NCI-H2029 (cell line): Measurements from ENCODE around the gene DAB2IP.
"Not testable (repeated sequence)": the region's sequence is repeated elsewhere in the genome, so short reads cannot be mapped to it uniquely, and the experiment has no call there.

ENCODE experiments used
- DNase-seq: peaks from one replicate; lab custom pipeline; 2025; lab: John Stamatoyannopoulos, UW

DAB2IP gene

GRCh38 chr9:121626012-121626411, 25.4 kb upstream of the DAB2IP start:
- DNase-seq: no peak

- no peak for DNase-seq
Measured at GRCh38 chr9:121627427-121627826, 24.0 kb upstream of the DAB2IP start.

- no peak for DNase-seq
Measured at GRCh38 chr9:121628401-121628800, 23.0 kb upstream of the DAB2IP start.

- DNase-seq: no peak
Measured at GRCh38 chr9:121631115-121631514, 20.3 kb upstream of the DAB2IP start.

DNA sequence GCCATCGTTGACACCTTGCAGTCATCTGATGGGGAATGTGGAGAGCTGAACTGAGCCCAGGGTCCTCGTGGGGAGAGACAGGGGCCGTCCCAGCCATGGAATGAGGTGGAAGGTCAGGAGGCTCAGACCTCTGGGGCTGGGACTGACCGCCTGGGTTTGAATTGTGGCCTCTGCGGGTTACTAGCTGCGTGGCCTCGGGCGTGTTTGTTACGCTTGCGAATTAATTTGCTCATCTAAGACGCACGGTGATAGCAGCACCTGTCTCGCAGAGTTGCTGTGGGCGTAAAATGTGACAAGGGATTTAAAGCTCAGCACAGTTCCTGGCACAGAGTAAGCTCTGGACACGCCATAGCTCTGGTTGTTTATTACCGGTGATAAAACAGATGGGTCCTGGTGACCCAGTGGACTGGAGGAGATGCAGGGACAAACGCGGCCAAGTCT, 19.4 kb upstream of the DAB2IP start:
- no peak for DNase-seq

DNA sequence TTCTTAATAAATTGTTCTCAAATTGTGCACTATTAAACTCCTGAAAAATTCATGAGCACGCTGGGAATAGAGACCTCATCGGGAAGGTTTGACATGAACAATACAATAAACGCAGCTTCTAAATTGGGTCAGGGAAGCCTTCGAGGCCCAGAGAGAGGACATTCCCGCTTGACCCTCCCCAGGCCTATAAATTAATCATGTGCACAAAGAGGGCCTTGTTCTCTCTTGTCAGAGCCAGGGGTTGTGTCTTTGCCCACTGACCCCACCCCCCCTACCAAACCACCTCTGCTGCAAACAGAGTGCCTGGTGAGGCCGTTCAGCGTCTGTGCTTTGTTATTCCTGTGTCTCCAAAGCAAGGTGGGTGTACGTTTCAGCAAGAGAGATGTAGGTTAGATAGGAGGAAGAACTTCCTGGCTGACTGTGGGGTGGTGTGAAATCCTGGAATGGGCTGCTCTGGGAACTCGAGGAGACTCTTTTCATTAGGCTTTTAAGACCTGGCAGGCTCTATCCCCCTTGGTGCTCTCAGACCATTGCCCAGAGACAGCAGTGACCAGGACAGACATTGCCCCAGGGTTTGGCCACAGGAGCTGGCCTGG, 18.2 kb upstream of the DAB2IP start:
- no peak for DNase-seq

DNA sequence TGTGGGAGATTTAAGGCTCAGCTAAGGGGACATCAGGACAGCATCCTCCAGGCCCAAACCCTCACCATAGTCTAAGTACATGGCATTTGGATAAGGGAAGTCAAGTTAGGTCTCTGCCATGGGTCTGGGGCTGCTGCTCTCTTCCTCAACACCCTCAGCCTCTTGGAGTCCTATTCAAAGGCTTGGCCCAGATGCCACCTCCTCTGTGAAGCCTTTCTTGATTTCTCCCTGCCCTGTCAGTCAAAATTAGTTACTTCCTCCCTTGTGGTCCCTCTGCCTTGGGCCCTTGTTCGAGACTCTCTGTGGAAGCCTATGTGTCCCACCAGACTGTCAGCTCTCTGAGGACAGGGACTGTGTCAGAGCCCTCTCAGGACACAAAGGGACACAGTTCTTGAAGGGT, 17.7 kb upstream of the DAB2IP start:
- DNase-seq: no peak

GRCh38 chr9:121634329-121635261, 16.8 kb upstream of the DAB2IP start:
- no peak for DNase-seq

DNA sequence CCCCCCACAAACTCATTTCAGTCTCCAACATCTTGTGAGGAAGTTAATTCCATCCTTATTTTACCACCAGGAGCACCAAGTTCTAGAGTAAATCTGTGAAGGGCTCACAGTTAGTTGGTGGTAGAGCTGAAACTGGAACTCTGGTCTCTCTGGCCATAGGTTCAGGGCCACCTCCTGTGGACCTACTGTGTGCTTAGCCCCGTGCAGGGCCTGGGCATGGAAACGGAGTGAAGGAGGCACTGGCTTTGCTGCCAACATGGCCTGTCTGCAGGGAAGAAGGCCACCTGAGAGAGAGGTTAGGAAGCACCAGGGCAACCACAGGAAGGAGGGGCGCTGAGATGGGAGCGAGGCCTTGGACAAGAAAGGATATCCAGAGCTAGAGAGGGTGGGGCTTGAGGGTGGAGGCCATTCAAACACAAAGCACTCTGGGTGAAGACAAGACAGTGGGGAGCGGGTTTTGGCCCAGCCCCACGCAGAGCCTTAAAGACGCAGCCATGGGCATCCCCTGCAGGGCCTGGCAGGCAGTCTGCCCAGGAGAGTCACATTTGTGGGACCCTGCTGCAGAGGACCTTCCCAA, 16.0 kb upstream of the DAB2IP start:
- DNase-seq: no peak

DNA sequence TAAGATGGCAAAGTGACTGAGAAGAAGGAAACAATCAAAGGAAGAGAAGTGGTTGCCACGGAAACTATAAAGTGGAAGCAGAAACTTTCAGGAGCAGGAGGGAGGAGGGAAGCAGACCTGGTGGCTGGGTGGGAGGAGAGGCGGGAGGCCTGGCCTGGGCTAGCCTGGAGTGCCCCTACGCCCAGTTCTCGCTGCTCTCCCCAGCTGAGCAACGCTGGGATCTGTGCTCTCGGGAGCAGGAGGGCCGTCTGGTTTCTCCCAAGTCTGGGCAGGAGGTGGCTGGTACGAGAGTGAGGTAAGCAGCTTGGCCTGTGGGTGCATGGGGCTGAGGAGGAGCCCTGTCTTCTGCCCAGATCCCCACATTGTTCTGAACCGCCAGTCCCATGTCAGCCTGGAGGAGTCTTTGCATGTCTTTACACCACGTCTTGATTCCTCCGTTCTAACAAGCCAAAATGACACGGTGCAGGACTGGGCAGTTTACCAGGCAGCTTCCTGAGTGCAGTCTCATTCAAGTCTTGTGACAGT, 15.0 kb upstream of the DAB2IP start:
- DNase-seq: no peak

GRCh38 chr9:121636978-121637712, 14.3 kb upstream of the DAB2IP start:
- DNase-seq: no peak

- no peak for DNase-seq
Measured at GRCh38 chr9:121637713-121638220, 13.7 kb upstream of the DAB2IP start.

GRCh38 chr9:121638399-121638798, 13.0 kb upstream of the DAB2IP start:
- no peak for DNase-seq

DNA sequence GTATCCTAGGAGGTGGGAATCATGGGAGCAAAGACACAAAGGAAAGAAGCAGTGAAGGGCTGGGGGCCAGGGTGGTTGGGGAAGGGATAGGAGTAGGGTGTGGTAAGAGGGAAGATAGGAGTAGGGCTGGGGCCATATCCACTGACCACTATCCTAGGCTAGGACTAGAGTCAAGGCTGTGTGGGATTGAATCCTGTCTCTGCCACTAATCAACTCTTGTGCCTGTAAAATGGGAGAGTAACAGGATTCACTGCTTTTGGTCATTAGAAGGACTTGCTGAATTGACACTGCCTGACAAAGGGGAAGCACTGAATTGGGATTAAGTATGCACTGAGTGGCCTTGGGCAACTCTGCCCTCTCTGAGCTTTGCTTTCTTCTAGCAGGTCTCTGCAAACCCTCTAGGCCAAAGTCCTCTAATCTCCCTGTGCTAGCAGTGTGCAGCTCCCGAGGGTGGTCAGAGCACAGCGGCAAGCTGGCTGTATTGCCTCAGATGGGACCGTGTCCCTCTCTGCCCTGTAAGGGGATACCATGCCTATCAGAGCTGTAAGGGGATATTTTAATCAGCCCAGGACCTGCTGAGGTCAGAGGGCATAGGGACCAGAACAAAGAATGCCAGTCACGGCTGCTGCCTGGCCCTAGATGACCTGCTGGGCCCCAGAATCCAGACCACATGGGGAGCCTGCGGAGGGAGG, 12.4 kb upstream of the DAB2IP start:
- DNase-seq: no peak

- DNase-seq: no peak
Measured at GRCh38 chr9:121639619-121640018, 11.8 kb upstream of the DAB2IP start.

DNA sequence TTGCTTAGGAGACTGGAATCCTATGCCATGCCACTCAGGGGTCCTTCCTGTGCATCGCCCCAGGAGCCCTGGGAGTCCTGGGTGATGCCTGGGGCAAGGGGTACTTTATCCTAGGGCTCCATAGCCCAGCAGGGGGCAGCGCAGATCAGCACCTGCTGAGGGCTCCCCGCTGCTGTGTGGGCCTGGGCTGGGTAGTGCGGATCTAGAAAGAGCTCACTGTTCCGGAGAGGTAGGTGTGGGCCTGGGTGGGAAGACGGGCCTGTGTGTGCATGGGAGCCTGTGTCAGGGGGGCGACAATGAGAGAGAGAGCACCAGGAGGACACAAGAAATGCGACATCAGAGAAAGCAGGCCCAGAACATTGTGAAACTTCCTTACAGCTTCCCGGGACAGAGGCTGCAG, 11.4 kb upstream of the DAB2IP start:
- DNase-seq: no peak

DNA sequence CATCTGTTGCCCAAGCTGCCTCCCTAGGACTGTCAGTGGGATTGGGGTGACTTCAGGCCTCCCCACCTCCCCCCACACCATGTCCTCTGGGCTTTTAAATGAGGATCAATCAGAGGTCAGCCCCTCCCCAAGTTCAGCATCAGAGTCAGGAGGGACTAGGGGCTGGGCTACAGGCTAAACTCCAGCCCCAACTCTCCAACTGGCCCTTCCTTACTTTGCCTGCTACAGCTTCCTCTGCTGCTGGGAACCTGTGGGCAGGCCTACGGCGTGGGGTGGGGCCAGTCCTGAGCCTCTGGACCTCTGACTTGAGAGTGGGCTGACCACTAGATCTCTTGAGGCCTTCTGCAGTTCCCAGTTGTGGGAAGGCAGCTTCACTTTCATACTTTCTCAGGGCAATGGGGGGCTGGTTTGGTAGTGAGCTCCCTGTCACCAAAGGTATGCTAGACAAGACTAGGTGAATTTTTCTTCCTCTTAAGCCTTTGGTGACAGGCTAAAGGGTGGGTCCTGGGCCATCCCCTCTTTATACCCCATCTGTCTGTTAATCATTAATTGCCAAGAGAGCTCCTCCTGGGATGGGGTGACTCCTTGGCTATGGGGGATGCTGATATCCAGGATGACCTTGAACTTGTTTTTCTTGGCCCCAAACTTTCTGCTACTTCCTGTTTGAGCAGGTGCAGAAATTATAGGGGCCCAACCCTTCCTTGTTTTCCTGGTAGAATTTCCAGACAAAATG, 10.8 kb upstream of the DAB2IP start:
- no peak for DNase-seq

DNA sequence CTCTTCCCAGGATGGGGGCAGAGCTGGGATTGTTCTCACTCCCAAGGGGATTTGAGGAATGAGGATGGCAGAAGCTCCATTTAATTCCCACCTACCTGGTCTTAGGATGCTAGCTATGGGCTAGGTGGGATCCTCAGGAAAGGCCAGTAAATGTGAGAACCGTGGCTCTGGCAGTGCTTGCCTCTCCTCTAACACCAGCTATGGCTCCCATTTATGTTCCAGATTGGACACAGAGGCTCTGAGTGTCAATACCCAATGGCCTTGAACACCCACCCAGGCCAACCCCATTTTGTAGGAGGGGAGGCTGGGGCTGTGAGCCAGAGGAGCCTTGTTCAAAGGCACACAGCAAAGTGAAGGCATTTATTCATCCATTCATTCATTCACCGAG, 10.2 kb upstream of the DAB2IP start:
- DNase-seq: no peak

DNA sequence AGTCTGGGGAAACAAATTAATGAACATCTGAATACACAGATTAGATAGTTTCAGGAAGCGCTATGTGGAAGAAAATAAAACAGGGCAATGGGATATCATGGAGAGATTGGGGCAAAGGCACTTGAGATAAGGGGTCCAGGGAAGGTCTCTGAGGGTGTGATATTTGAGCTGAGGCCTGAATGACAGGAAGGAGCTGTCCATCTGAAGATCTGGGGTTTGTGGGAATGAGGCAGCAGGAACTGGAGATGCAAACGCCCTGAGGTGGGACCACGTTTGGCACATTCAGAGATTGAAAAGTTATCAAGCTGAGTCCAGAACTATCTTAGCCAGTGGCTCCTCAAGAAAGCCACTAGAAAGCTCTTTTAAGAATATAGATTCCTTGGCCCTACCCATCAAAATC, 8.7 kb upstream of the DAB2IP start:
- DNase-seq: no peak

DNA sequence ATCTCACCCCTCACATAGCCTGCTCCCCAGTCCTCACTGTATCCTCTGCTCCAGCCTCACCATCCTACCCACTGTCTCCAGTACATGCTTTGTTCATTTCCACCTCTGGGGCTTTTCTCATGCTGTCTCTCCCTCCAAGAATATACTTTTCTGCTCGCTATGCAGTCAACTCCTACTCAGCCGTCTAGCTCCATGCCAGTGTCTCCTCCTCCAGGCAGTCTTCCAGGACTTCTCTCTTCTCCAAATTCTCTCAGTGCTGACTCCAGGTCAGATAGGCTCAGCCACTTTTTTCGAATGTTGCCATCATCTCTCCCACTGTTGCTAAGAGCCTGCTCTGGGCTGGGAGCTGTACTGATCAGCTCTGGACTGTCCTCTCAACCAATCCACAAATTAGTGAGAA, 8.0 kb upstream of the DAB2IP start:
- DNase-seq: no peak

DNA sequence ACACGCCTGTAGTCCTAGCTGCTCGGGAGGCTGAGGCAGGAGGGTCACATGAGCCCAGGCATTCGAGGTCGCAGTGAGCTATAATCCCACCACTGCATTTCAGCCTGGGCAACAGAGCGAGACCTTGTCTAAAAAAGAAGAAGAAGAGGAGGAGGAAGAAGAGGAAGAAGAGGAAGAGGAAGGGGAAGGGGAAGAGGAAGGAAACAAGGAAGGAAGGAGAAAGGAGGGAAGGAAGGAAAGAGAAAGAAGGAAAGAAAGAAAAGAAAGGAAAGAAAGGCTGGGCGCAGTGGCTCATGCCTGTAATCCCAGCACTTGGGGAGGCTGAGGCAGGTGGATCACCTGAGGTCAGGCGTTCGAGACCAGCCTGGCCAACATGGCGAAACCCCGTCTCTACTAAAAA, 7.4 kb upstream of the DAB2IP start:
- not testable (repeated sequence) for DNase-seq
